MM.1S (cell line): ENCODE data around the gene SSBP4.

Experiments
- DNase-seq: peaks from one replicate; pipeline ENCODE4 v3.0.0-alpha.2; 2015
- H2AFZ ChIP-seq: fragments of 300-600 bp; sonication (generic); 2 replicates; pipeline ENCODE4 v1.6.0; 2016; ENCODE audit warnings: antibody characterized with exemption, low read length
- H3F3A ChIP-seq: fragments of 300-600 bp; sonication (generic); 2 replicates; pipeline ENCODE4 v1.6.1; 2016; ENCODE audit warnings: mild to moderate bottlenecking, antibody characterized with exemption, low read length, moderate library complexity, mixed read lengths; ENCODE audit not compliant: insufficient read depth
- H3K27ac ChIP-seq: fragments of 300-600 bp; sonication (generic); 2 replicates; pipeline ENCODE4 v1.5.1; 2016; ENCODE audit warnings: mild to moderate bottlenecking, low read length
- H3K27me3 ChIP-seq: fragments of 300-600 bp; sonication (generic); replicated peaks from 2 replicates; pipeline ENCODE4 v1.6.0; 2016; ENCODE audit warnings: low read length; ENCODE audit not compliant: insufficient read depth
- H3K36me3 ChIP-seq: fragments of 300-600 bp; sonication (generic); replicated peaks from 2 replicates; pipeline ENCODE4 v1.6.1; 2016; ENCODE audit warnings: mild to moderate bottlenecking, low read length, mixed read lengths; ENCODE audit not compliant: insufficient read depth
- H3K4me1 ChIP-seq: fragments of 300-600 bp; sonication (generic); 2 replicates; pipeline ENCODE4 v1.6.1; 2016; ENCODE audit warnings: low read length, mixed read lengths
- H3K4me2 ChIP-seq: fragments of 300-600 bp; sonication (generic); 2 replicates; pipeline ENCODE4 v1.6.0; 2016; ENCODE audit warnings: low read depth, low read length
- H3K4me3 ChIP-seq: fragments of 300-600 bp; sonication (generic); 2 replicates; pipeline ENCODE4 v1.5.1; 2016; ENCODE audit warnings: low read length, mixed read lengths
- H3K79me2 ChIP-seq: fragments of 300-600 bp; sonication (generic); 2 replicates; pipeline ENCODE4 v1.6.1; 2016; ENCODE audit warnings: mixed run types, low read length, mixed read lengths
- H3K9ac ChIP-seq: fragments of 300-600 bp; sonication (generic); 2 replicates; pipeline ENCODE4 v1.6.1; 2016; ENCODE audit warnings: low read length, mixed read lengths
- H3K9me2 ChIP-seq: fragments of 300-600 bp; sonication (generic); replicated peaks from 2 replicates; pipeline ENCODE4 v1.6.1; 2016; ENCODE audit warnings: mild to moderate bottlenecking, low read length, mixed read lengths; ENCODE audit not compliant: insufficient read depth
- H3K9me3 ChIP-seq: fragments of 300-600 bp; sonication (generic); replicated peaks from 2 replicates; pipeline ENCODE4 v1.6.1; 2016; ENCODE audit warnings: mild to moderate bottlenecking, low read length, mixed read lengths; ENCODE audit not compliant: insufficient read depth
- H4K20me1 ChIP-seq: fragments of 300-600 bp; sonication (generic); 2 replicates; pipeline ENCODE4 v1.6.1; 2016; ENCODE audit warnings: mild to moderate bottlenecking, low read length, moderate library complexity, mixed read lengths; ENCODE audit not compliant: insufficient read depth
- EZH2 ChIP-seq: fragments of 300-600 bp; sonication (generic); optimal IDR thresholded peaks from 2 replicates; pipeline ENCODE3; 2017; ENCODE audit warnings: low read depth, mild to moderate bottlenecking, antibody characterized with exemption, low read length, mixed read lengths
- EZH2phosphoT487 ChIP-seq: fragments of 300-600 bp; sonication (generic); IDR thresholded peaks from 2 replicates; pipeline ENCODE4 v1.6.1; 2018; ENCODE audit warnings: antibody characterized with exemption, low read length
- TF ChIP-seq, protein P1 (sequence below): fragments of 300-600 bp; sonication (generic); IDR thresholded peaks from 2 replicates; pipeline ENCODE4 v1.5.1; 2016; ENCODE audit warnings: antibody characterized with exemption, low read length, mixed read lengths

SSBP4 gene

DNA sequence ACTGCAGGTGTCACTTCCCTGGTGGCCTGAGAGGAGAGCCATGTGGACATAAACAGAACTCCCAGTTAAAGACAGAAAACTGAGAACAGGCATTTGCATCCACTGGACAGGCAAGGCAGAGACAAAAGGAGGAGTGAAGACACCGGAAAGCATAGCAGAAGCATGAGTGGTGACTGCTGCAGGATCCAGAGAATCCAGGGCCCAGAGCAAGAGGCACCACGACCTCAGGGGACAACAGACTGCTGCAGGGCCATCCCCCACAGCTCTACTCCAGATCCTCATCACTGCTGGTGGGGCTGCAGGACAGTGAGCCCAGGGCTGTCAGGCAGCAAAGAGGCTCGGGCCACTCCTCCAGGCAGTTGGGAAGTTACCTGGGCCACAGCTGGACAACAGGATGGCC lies 33.2 kb downstream of the SSBP4 start:
- H3K4me2 ChIP-seq, result no peak overlapping the region
- no peak overlapping the region for H3K4me3 ChIP-seq
- H3K4me1 ChIP-seq, result no peaks in the 10 kb centered on the region
- no peaks in the 10 kb centered on the region for H3F3A ChIP-seq
- H3K79me2 ChIP-seq, result peaks cover 28% of the 10 kb centered on the region
- H2AFZ ChIP-seq, result no peak overlapping the region
- no peak overlapping the region for H3K27ac ChIP-seq
- H3K9me3 ChIP-seq, result no peaks in the 10 kb centered on the region
- peaks cover 3% of the 10 kb centered on the region for H4K20me1 ChIP-seq
- no peak for DNase-seq
- no peak for TF ChIP-seq EZH2
- TF ChIP-seq, protein P1, sequence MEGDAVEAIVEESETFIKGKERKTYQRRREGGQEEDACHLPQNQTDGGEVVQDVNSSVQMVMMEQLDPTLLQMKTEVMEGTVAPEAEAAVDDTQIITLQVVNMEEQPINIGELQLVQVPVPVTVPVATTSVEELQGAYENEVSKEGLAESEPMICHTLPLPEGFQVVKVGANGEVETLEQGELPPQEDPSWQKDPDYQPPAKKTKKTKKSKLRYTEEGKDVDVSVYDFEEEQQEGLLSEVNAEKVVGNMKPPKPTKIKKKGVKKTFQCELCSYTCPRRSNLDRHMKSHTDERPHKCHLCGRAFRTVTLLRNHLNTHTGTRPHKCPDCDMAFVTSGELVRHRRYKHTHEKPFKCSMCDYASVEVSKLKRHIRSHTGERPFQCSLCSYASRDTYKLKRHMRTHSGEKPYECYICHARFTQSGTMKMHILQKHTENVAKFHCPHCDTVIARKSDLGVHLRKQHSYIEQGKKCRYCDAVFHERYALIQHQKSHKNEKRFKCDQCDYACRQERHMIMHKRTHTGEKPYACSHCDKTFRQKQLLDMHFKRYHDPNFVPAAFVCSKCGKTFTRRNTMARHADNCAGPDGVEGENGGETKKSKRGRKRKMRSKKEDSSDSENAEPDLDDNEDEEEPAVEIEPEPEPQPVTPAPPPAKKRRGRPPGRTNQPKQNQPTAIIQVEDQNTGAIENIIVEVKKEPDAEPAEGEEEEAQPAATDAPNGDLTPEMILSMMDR, result no peak
- H3K36me3 ChIP-seq, result peaks cover 4% of the 10 kb centered on the region
- no peaks in the 10 kb centered on the region for H3K27me3 ChIP-seq
- no peaks in the 10 kb centered on the region for H3K9me2 ChIP-seq
- no peak overlapping the region for H3K9ac ChIP-seq

DNA sequence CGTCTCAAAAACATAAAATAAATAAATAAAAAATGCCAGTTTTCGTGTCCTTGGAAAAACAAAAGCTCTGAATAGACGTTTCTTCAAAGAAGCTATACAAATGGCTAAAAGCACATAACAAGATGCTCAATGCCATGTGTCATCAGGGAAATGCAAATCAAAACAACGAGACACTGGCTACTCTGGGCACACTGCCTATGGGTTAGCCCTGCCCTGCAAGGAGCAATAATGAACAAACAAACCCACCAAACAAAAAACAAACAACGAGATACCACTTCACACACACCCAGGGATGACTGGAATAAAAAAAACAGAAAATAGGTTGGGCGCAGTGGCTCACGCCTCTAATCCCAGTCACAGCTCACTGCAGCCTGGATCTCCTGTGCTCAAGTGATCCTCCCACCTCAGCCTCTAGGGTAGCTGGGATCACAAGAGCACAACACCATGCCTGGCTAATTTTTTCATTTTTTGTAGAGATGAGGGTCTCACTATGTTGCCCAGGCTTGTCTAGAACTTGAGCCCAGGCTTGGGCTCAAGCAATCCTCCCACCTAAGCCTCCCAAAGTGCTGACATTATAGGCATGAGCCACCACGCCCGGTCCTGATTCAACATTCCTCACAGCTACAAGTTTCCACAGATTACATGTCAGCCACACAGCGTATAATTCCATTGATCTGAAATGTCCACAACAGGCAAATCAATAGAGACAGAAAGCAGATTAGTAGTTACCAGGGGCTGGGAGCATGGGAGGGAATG lies 34.2 kb downstream of the SSBP4 start:
- Histone ChIP-seq H3F3A (no peaks in the 10 kb centered on the region), H3K9ac (no peak overlapping the region), H2AFZ (no peak overlapping the region), H3K27me3 (no peaks in the 10 kb centered on the region), H4K20me1 (peaks cover 3% of the 10 kb centered on the region), H3K36me3 (peaks cover 4% of the 10 kb centered on the region; the same call in 1 of the 2 replicates), H3K9me3 (no peaks in the 10 kb centered on the region), H3K4me3 (no peak overlapping the region), H3K27ac (no peak overlapping the region), H3K9me2 (no peaks in the 10 kb centered on the region), H3K4me1 (no peaks in the 10 kb centered on the region), H3K4me2 (no peak overlapping the region), H3K79me2 (peaks cover 27% of the 10 kb centered on the region)
- DNase-seq, result no peak
- TF ChIP-seq EZH2phosphoT487, result no peak

DNA sequence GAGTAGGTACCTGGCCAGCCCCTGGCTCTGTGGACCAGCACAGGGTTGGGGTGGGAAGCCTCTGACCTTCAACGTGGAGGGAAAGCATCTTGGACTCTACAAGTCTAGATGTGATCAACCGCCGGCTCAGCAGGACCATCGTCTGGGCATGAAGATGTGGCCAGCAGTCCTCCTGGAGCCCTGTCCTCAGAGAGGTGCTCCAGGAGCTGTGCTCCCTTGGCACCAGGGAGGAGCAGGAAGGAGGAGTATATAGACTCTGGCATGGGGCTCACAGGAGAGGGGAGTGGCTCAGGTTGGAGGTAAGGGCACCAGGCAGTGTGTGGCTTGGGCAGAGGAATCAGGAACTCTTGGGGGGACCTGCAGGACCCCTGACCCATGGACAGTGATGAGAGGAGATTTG lies 37.1 kb downstream of the SSBP4 start:
- H3K4me2 ChIP-seq, result no peak overlapping the region
- no peak for DNase-seq
- H3K9me3 ChIP-seq, result no peaks in the 10 kb centered on the region
- H3K4me3 ChIP-seq, result no peak overlapping the region
- H3K36me3 ChIP-seq, result 0 out of 2 replicates have a peak, but pooled peaks cover 9% of the 10 kb centered on the region
- no peaks in the 10 kb centered on the region for H3K4me1 ChIP-seq
- peaks cover 24% of the 10 kb centered on the region for H3K79me2 ChIP-seq
- no peak for TF ChIP-seq EZH2phosphoT487
- no peak for TF ChIP-seq EZH2
- TF ChIP-seq, protein P1, result no peak
- H3F3A ChIP-seq, result no peaks in the 10 kb centered on the region
- H4K20me1 ChIP-seq, result peaks cover 1% of the 10 kb centered on the region; the same call in 1 of the 2 replicates
- H3K27ac ChIP-seq, result no peak overlapping the region
- no peak overlapping the region for H2AFZ ChIP-seq
- no peaks in the 10 kb centered on the region for H3K27me3 ChIP-seq
- H3K9ac ChIP-seq, result no peak overlapping the region
- H3K9me2 ChIP-seq, result no peaks in the 10 kb centered on the region

DNA sequence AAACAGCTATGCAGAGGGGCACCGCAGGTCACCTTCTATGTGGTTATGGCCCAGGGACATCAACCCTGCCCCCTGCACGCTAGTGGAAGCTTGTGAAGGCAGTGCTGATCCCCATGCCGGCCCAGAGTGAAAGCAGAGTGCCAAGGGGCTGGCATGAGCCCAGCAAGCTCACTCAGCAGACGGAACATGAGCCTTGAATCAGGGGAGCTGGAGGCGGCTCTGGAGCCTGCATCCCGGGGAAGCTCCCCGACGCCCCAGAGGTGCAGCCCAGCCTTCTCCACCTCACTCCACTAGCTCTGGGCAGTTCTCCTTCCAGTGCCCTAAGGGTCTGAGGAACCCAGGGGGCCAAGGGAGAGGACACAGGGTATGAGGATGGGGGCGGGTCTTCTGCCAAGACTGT lies 37.8 kb downstream of the SSBP4 start:
- DNase-seq, result no peak

More for the DNA sequence above, 37.8 kb downstream of the SSBP4 start:
- H4K20me1 ChIP-seq, result no peaks in the 10 kb centered on the region
- H3K27ac ChIP-seq, result no peak overlapping the region
- peaks cover 29% of the 10 kb centered on the region for H3K79me2 ChIP-seq
- H3K9me2 ChIP-seq, result no peaks in the 10 kb centered on the region
- H3F3A ChIP-seq, result no peaks in the 10 kb centered on the region
- no peak overlapping the region for H3K4me2 ChIP-seq
- no peak overlapping the region for H2AFZ ChIP-seq
- TF ChIP-seq, protein P1, result no peak
- TF ChIP-seq EZH2phosphoT487 (no peak), EZH2 (no peak)
- 0 out of 2 replicates have a peak, but pooled peaks cover 13% of the 10 kb centered on the region for H3K36me3 ChIP-seq
- no peaks in the 10 kb centered on the region for H3K27me3 ChIP-seq
- H3K9me3 ChIP-seq, result no peaks in the 10 kb centered on the region
- H3K9ac ChIP-seq, result no peak overlapping the region
- no peaks in the 10 kb centered on the region for H3K4me1 ChIP-seq
- H3K4me3 ChIP-seq, result no peak overlapping the region
